HG02970 (cell line): ENCODE data around the gene RCAN1.
A peak's percentile ranks its signal among the peaks of the same experiment; 100 is the strongest.

ENCODE experiments used
- ATAC-seq: cut with Tn5 transposase; IDR thresholded peaks from one replicate; pipeline ENCODE4 v1.9.1; 2021; ENCODE audit warnings: mild to moderate bottlenecking, moderate library complexity, moderate number of reproducible peaks; ENCODE audit not compliant: unreplicated experiment, low FRiP score

Gene RCAN1

DNA sequence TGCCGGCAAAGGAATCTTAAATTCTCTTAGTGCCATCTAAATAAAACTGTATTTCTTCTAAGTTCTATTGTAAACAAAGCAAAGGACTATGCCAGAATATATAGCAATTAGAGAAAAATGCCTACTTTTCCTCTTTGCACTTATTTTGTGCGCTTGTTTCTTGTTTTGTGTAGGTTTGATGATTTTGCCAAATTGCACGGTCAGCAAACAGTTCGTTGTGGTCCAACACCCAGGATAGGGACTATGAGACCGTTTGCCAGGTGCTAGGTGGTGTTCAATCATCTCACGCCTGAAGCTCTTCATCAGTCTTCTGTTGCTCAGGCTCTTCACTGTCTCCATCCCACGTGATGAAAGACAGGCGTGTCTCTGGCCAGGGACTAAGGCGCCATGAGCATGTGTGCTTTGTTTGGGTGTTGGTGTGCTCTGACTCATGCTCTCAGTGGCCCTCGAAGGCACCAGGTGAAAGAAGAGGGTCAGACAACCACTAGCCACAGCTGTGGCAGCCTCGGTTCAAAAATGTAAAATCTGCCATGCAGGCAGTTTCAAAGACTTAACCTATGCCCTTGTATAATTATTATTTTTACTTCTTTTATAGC is 66.0 kb downstream of the RCAN1 start:
- no peak for ATAC-seq

DNA sequence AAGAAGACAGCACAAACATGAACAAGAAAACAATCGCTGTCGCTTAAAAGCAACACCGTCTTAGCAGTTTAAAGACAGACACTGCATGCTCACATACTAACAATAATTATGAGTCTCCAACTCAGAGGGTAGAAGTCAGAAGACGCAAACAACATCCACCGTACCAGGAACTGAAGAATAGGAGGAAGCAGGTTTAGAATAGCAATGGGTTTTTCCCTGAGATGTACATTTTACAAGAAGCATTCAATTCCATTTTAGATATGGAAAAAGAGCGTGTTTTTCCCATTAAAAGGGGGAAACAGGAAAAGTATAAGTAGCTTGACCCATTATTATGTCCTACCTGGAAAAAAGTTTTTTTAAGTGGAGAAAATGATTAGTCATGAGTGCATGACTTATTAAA is 68.4 kb downstream of the RCAN1 start:
- ATAC-seq = no peak

DNA sequence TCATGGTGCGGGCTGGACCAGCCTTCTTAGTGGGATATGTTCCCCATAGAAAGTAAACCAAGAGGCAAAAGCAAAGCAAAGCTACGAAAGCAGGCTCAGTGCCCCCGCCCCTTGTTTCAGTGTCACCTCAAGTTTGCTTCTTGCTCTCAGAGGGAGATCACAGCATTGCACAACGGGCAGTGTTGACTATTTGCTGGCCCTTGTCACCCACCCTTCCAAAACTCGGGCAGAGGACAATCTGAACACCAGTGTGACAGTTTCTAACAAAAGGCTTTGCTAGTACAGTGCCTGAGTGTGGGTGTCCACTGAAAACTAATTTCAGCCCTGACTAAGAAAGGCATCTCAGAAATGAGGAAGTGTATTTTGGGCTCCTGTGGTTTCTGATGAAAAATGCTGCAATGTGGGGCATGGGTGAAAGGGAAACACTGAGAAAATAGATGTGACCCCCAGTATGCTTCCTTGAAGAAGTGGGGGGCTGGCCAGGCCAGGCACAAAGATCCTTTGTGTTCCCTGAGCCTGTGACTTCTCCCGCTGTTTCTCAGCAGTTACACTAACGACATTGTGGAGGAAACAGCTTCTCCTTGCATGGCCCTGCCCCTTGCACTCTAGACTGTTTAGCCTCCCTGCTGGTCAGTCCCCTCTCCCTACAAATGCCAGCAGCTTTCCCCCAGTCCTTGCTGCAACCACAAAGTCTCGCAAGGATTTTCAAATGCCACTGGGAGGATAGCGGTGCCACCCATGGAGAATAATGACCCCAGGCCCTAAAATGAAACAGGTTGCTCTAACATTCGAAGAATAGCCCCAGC is 69.6 kb downstream of the RCAN1 start:
- peak; percentile 59 for ATAC-seq

DNA sequence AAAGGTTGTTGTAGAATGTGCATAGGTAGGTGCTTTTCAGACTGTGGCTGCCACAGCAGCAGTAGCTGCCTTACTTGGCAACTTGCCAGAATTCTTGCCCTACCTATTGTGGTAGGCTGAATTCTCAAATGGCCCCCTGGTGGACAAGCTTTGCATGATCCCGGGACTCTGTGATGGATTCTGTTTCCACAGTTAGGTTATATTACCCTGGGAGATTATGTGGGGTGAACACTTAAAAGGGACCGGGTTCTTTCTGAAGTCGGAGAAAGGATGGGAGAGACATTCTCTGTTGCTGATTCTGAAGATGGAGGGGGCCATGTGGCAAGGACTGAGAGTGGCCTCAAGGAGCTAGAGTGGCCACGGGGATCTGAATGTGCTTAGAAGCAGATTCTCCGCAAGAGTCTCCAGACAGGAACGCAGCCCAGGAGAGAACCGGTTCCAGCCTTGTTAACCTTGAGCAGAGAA is 70.8 kb downstream of the RCAN1 start:
- no peak for ATAC-seq

DNA sequence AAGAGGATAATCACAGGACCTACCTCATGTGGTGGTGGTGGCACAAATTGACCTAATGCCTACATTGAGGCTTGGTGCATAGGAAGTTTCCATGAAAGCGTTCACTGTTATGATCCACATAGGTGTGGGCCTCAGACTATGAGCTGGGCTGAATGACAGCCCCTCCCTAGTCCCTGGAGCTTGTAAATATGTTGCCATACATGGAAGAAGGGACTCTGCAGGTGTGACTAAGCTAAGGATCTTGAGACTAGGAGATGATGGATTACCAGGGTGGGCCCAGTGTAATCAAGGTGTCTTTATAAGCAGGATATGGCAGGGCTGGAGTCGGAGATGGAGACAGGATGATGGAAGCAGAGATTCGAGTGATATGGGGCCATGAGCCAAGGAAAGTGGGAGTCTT is 71.9 kb downstream of the RCAN1 start:
- ATAC-seq = no peak

DNA sequence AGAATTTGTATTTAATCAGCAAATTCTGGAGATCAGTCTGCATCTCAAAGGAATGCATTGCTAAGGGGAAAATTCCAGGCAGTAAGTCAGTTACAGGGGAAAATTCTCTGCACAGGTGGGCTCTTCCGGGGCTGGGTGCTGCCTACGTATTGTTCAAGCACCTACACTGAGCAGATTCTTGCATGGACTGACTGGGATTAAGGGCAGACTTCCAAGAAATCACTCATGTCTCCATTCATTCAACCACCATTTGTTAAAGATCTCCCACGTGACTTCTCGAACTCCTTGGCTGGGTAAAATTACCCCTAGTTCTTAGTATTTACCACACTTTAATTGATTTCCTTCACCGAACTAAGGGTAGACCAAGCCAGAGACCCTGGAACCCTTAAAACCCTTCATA is 74.7 kb downstream of the RCAN1 start:
- no peak for ATAC-seq

DNA sequence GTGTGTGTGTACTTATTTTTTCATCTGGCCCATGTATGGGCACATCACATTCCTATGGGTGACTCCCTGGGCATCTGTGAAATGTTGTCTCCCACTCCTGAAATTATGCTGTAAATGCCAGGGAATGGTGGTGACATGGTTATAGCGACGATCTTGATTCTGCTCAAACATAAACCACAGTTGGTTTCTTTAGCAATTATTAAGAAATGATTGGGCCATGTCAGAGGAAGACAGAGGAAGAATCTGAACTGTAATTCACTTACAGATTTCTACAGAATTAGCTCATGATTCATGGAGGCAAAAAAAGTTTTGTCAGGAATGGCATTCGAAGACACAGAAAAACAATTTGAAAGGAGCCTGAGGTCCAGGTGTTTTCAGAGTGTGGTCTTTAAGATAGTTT is 77.1 kb downstream of the RCAN1 start:
- no peak for ATAC-seq

DNA sequence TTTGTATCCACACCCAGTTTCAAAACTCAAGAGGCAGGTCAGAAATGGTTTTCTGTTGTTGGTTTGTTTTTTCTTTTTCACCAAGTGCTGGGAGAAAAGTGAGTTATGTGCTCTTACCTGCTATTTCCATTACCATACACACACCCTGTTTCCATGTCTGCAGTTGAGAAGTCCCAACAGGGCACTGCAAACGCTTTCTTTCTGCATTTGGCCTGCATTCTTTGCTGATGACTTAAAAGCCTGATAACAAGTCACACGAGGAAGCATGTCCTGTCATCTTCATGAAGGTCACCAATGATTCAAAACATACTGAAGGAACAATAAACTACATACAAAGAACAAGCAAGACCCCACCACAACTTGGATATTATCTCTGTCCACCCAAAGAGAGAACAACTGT is 78.1 kb downstream of the RCAN1 start:
- ATAC-seq = no peak

DNA sequence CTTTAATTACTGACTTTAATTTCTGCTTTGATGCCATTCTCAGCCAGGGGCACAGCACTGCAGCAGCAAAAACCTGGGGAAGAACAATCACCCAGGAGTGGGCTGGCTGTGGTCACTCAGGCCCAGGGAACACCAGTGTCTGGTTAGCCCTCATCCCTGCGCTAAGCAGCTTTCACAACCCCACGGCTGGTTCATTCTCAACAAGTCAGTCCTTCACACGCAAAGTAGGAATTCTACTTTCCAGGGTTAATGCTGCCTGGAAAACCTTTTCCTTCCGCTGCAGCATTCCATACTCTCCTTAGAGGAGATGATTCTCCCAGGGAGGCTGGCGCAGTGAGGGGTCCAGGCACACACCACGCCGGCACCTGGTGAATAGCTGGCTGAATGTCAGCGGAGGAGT is 78.6 kb downstream of the RCAN1 start:
- ATAC-seq = no peak

DNA sequence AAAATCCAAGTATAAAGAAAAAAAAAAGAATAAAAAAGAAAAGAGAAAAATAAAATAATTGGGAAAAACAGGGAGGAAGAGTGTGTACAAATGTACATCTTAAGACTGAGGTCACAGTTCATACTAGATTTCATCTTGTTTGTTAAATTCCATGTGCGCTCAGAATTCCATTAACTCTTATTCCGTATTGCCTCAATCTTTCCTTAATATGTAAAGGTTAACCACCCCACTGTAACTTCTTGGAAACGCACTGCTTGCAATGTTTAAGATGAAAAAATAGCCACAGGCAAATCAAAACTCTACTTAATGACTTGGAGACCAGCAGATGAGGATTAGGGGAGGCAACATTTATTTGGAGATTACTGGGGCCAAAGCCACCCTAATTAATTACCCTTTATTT is 79.0 kb downstream of the RCAN1 start:
- no peak for ATAC-seq

DNA sequence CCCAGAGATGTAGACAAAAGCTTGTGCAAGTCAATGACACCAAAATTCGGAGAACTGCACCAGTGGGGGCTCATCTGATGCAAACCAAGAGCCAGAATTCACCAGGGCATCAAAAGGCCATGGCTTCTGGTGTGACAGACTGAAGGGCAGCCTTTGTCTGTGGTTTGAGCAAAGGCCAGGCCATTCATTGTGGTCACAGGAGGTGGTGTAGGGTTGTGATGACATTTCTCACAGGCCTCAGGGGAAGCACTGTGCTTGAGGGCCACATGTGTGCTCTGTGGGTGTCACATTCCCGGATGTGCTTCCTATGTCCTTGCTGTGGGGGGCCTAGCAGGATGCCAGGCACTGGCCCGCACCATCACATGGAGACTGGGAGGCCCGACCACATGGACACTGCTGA is 80.4 kb downstream of the RCAN1 start:
- ATAC-seq = no peak

DNA sequence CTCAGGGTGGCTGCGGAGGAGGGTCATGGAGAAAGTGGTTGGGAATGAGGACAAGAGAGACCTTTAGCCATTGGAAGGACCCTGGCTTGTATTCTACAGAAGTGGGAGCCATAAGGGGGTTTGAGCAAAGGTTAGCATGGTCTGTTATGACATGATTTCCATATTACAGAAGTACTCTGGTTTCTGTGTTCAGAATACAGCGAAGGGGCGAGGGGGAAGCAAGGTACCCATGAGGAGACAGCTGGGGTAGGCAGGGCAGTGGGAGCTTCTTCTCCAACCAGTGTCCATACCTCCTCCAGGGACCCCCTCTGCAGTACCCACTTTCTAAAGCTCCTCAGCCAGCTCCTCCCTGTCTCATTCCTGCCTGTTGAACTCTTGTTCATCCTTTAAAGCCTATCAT is 81.0 kb downstream of the RCAN1 start:
- ATAC-seq = no peak

DNA sequence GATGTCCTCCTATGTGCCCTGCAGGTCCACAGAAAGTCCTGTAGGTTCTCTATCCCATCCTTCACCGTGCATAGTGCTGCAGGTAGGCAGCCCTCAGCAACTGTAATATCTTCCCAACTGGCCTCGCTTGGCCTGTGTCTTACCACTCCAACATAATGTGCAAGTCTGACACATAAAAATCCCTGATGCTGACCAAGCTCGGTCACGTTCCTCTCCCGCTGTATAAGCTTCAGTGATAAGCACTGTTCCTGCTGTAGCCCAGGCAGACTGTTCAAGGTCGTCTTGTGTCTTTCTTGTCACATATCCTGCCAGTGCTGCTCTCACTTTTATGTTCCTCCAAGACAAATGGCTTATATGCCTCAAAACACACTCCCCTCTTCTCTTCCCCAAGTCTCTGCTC is 83.5 kb downstream of the RCAN1 start:
- no peak for ATAC-seq

DNA sequence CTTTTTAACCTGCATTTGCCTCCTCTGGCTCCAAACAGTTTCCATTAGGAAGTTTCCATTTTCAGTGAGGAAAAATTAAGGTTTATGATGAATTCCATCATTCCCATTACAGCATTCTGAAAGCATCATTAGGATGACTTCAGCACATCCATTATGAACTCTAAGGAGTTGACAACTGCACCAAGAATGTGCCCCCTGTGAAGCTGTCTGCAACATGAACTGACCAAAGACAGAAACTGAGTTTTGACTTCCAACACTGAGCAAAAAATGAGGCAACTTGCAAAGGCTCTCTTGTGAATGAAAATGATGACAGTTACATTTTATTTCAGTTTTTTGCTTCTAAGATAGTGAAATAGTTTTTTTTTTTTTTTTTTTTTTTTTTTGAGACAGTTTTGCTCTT is 84.7 kb downstream of the RCAN1 start:
- no peak for ATAC-seq

DNA sequence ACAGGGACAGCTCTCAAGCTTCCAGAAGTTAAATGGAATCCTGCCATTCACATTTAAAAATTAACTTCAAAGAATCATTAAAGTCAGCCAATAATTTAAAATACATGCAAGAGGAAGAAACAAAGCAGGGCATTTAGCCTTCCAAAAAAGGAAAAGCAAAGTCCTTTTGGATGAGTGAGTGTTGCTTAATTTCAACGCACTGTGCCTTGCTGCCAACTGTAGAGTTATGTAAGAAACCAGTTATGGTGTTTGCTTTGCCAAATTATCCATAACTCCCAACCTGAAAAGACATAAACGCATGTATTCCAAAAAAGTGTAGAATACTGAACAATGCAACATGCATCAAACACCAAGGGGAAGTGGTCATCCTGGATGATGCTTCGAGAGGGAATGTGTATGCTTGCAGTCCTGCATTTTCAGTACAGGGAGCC is 86.8 kb downstream of the RCAN1 start:
- no peak for ATAC-seq

DNA sequence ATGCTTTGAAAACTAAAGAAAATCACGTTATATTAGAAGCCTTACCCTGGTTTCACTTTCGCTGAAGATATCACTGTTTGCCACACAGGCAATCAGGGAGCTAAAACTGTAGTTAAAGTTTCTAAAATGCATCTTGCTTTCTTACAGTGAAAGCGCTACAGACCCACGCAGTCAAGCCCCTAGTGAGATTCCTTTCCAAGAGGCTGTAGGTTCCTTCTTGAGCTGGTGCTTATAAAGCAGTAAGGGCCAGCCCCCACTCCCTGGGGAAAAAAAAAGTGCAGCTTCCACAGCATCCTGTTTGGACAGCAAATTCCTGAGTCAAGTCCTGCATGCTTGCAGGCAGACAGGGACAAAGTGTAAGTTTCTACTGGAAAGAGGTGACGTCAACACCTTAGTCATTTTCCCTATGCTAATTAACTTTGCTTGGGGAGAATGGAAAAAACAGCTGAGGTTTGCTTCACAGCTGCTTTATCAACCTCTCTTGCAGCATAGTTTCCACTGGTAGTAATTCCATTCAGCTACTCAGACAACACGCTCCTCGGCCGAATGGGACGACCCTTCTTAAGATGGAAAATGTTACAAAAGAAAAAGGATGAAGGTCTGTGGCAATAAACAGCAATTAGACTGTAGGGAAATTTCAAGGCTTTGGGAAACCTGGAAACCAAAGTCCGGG is 88.2 kb downstream of the RCAN1 start:
- ATAC-seq = no peak

DNA sequence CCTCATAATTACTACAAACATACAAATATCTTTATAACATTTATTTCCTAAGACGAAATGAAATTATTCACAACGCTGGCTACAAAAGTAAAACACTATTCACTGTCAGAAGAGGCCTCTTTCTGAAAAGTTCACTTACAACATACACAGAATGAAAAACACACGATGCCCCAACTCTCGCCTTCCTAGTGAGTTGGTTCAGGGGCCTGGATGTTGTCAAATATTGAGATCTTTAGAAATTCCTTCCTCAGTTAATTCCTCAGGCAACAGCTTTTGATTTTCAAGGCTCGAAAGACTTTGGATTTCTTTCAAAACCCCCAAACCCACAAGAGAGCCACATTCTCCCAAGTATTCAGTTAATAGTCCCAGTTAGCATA is 88.7 kb downstream of the RCAN1 start:
- ATAC-seq = no peak

DNA sequence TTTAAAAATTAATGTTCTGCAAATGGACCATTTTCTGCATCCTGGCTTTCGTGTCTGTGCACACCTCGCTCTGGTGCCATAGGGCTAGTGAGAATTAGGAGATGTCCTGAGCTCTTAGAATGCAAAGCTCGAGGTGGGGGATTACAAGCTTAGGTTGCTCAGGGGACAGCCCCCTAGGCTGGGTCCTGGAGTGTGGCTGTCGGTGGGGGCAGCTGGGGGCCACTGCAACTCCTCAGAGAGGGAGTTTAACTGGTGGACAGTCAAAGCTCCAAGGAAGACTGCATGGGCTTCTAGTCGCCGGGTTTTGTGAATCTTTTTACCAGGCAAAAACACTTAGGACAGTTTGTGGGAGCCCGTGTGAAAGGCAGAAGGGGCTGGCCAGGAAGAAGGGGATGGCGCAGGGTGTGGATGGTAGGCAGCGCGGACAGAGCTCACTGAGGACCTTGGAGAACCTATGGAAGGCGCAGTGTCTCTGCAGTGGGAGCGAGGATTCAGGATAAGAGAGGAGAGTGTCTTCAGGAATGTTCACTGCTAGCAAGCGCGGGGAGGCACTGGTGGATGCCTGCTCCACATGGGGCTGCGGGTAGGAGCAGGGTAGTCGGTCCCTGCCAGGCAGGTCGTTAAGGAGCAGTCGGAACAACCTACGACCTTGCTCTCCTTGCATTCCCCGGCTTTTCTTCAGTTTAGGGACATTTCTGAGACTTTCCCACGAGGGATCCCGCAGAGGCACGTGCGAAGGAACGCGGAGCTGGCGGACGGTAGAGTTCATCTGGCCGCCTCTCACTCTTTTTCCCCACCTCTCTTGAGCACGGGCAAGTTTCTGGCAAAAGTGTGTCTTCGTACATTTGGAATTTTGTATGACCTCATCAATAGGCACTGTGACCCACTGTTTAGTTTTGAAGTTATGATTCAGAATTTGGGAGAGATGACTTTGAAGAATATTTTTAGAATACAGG is 90.0 kb downstream of the RCAN1 start:
- ATAC-seq = no peak

DNA sequence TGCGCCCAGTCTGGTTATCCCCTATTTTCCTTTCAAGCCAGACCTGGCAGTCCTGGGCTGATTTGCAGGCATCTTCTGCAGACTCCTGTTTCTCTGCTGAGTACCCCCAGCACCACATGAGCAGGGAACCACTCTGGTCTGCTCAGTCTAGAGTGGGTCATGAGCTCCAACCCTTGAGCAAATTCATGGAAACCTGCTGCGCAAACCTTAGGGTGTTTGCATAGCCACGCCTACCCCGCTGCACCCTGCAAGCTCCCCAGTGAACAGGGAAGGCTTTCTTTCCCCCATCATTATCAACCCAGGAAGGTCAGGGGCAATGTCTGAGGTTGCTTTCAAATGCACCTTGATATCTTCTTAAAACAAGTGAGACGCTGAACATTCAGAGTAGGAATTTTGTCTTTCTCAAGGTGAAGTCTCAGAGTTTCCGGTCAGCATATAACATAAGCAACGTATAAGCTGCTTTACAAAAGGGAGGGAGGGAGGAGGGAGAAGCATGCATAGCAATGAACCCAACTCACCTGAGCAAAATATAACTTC is 91.8 kb downstream of the RCAN1 start:
- ATAC-seq = no peak

DNA sequence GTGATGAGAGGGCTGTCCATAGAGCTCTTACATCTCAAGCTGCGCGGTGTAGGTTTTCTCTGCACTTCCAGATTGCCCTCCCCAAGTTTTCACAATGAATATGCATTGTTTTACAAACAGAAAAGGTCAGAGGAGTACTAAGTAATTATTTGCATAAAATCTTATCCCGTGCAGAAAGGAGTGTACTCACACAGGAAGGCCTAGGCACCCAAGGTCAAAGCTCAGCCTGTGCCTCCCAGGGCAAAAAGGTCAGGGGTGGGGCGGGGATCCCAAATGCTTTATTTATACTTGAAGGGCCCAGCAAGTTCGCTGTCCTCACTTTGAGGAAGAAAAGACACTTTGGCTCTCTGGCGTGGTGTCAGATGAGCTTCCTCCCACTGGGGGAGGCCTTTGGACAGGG is 92.6 kb downstream of the RCAN1 start:
- no peak for ATAC-seq
